ENCODE results near the gene KCTD1. TPM values are rescaled to one million over a fixed set of nuclear protein-coding genes. Genes with fewer than 3 reads are reported as not detected.

KCTD1 gene
- polyA plus RNA-seq, 1 donor from 2014 or later = 0.55 TPM

GRCh38 chr18:26516964-26517363, 31.4 kb downstream of the KCTD1 start:
- H3K27me3 Mint-ChIP-seq = no peaks in the 10 kb centered on the region
- H3K9me3 Mint-ChIP-seq = peaks cover 0 to 2% (median 0%) of the 10 kb centered on the region in 3 donors

GRCh38 chr18:26515643-26516487, 32.5 kb downstream of the KCTD1 start:
- H3K4me3 Mint-ChIP-seq = no peak overlapping the region
- H3K4me1 Mint-ChIP-seq = peaks cover 0 to 9% (median 0%) of the 10 kb centered on the region in 3 donors
- H3K9me3 Mint-ChIP-seq = peaks cover 0 to 2% (median 0%) of the 10 kb centered on the region in 3 donors
- H3K36me3 Mint-ChIP-seq = peaks cover 4% of the 10 kb centered on the region
- peak overlapping the region in 1 of 3 donors; percentile 27 for H3K27ac Mint-ChIP-seq
- H3K27me3 Mint-ChIP-seq = no peaks in the 10 kb centered on the region

More at GRCh38 chr18:26516964-26517363, 31.4 kb downstream of the KCTD1 start:
- Mint-ChIP-seq H3K4me1 (peaks cover 0 to 9% (median 0%) of the 10 kb centered on the region in 3 donors), H3K27ac (no peak overlapping the region), H3K4me3 (no peak overlapping the region), H3K36me3 (peaks cover 2% of the 10 kb centered on the region)

GRCh38 chr18:26511339-26512071, 36.8 kb downstream of the KCTD1 start:
- Mint-ChIP-seq H3K4me1 (peaks cover 0 to 3% (median 2%) of the 10 kb centered on the region in 3 donors), H3K36me3 (peaks cover 4% of the 10 kb centered on the region), H3K27me3 (no peaks in the 10 kb centered on the region), H3K9me3 (no peaks in the 10 kb centered on the region), H3K4me3 (no peak overlapping the region), H3K27ac (no peak overlapping the region)

- Mint-ChIP-seq H3K9me3 (no peaks in the 10 kb centered on the region), H3K4me1 (peaks cover 0 to 3% (median 2%) of the 10 kb centered on the region in 3 donors), H3K27me3 (no peaks in the 10 kb centered on the region), H3K27ac (no peak overlapping the region), H3K4me3 (no peak overlapping the region), H3K36me3 (peaks cover 1% of the 10 kb centered on the region)
Measured at GRCh38 chr18:26510337-26510736, 38.0 kb downstream of the KCTD1 start.

- Mint-ChIP-seq H3K27me3 (no peaks in the 10 kb centered on the region), H3K27ac (no peak overlapping the region), H3K9me3 (no peaks in the 10 kb centered on the region), H3K36me3 (peaks cover 2% of the 10 kb centered on the region), H3K4me1 (peaks cover 0 to 3% (median 0%) of the 10 kb centered on the region in 3 donors), H3K4me3 (no peak overlapping the region)
Measured at GRCh38 chr18:26506012-26506411, 42.3 kb downstream of the KCTD1 start.

GRCh38 chr18:26504831-26505230, 43.5 kb downstream of the KCTD1 start:
- no peaks in the 10 kb centered on the region for H3K9me3 Mint-ChIP-seq
- H3K27ac Mint-ChIP-seq = no peak overlapping the region
- no peaks in the 10 kb centered on the region for H3K27me3 Mint-ChIP-seq
- H3K4me1 Mint-ChIP-seq = peaks cover 0 to under 1% (median 0%) of the 10 kb centered on the region in 3 donors
- H3K4me3 Mint-ChIP-seq = no peak overlapping the region
- peaks cover 4% of the 10 kb centered on the region for H3K36me3 Mint-ChIP-seq

- Mint-ChIP-seq H3K36me3 (peaks cover 4% of the 10 kb centered on the region), H3K4me3 (no peak overlapping the region), H3K27ac (no peak overlapping the region)
Measured at GRCh38 chr18:26503382-26503781, 45.0 kb downstream of the KCTD1 start.

GRCh38 chr18:26502823-26503222, 45.5 kb downstream of the KCTD1 start:
- no peaks in the 10 kb centered on the region for H3K27me3 Mint-ChIP-seq
- no peak overlapping the region for H3K4me3 Mint-ChIP-seq
- H3K4me1 Mint-ChIP-seq = no peaks in the 10 kb centered on the region

More at GRCh38 chr18:26503382-26503781, 45.0 kb downstream of the KCTD1 start:
- Mint-ChIP-seq H3K4me1 (no peaks in the 10 kb centered on the region), H3K9me3 (no peaks in the 10 kb centered on the region), H3K27me3 (no peaks in the 10 kb centered on the region)

GRCh38 chr18:26497866-26498265, 50.5 kb downstream of the KCTD1 start:
- H3K36me3 Mint-ChIP-seq = peaks cover 7% of the 10 kb centered on the region
- no peak overlapping the region for H3K27ac Mint-ChIP-seq
- H3K4me1 Mint-ChIP-seq = no peaks in the 10 kb centered on the region
- no peak overlapping the region for H3K4me3 Mint-ChIP-seq
- H3K9me3 Mint-ChIP-seq = no peaks in the 10 kb centered on the region
- no peaks in the 10 kb centered on the region for H3K27me3 Mint-ChIP-seq

More at GRCh38 chr18:26502823-26503222, 45.5 kb downstream of the KCTD1 start:
- Mint-ChIP-seq H3K36me3 (peaks cover 4% of the 10 kb centered on the region), H3K9me3 (no peaks in the 10 kb centered on the region), H3K27ac (no peak overlapping the region)

GRCh38 chr18:26496528-26496927, 51.8 kb downstream of the KCTD1 start:
- H3K27me3 Mint-ChIP-seq = no peaks in the 10 kb centered on the region
- H3K9me3 Mint-ChIP-seq = peaks cover 0 to 2% (median 0%) of the 10 kb centered on the region in 3 donors
- no peaks in the 10 kb centered on the region for H3K4me1 Mint-ChIP-seq
- H3K4me3 Mint-ChIP-seq = no peak overlapping the region
- peaks cover 5% of the 10 kb centered on the region for H3K36me3 Mint-ChIP-seq
- H3K27ac Mint-ChIP-seq = no peak overlapping the region

GRCh38 chr18:26495287-26495686, 53.1 kb downstream of the KCTD1 start:
- H3K27me3 Mint-ChIP-seq = no peaks in the 10 kb centered on the region
- peaks cover 9% of the 10 kb centered on the region for H3K36me3 Mint-ChIP-seq
- no peak overlapping the region for H3K27ac Mint-ChIP-seq
- no peaks in the 10 kb centered on the region for H3K4me1 Mint-ChIP-seq
- no peak overlapping the region for H3K4me3 Mint-ChIP-seq
- H3K9me3 Mint-ChIP-seq = peaks cover 0 to 2% (median 0%) of the 10 kb centered on the region in 3 donors

- Mint-ChIP-seq H3K36me3 (peaks cover 7% of the 10 kb centered on the region), H3K27me3 (no peaks in the 10 kb centered on the region), H3K27ac (no peak overlapping the region), H3K9me3 (peaks cover 0 to 2% (median 0%) of the 10 kb centered on the region in 3 donors), H3K4me1 (no peaks in the 10 kb centered on the region), H3K4me3 (no peak overlapping the region)
Measured at GRCh38 chr18:26493021-26493420, 55.3 kb downstream of the KCTD1 start.

- no peak overlapping the region for H3K27ac Mint-ChIP-seq
- no peak overlapping the region for H3K4me3 Mint-ChIP-seq
- peaks cover 0 to 2% (median 0%) of the 10 kb centered on the region in 3 donors for H3K9me3 Mint-ChIP-seq
- no peaks in the 10 kb centered on the region for H3K27me3 Mint-ChIP-seq
- H3K36me3 Mint-ChIP-seq = peaks cover 7% of the 10 kb centered on the region
- no peaks in the 10 kb centered on the region for H3K4me1 Mint-ChIP-seq
Measured at GRCh38 chr18:26491194-26491816, 57.0 kb downstream of the KCTD1 start.

GRCh38 chr18:26489881-26490280, 58.5 kb downstream of the KCTD1 start:
- Mint-ChIP-seq H3K4me3 (no peak overlapping the region), H3K4me1 (no peaks in the 10 kb centered on the region), H3K9me3 (peaks cover 0 to 2% (median 0%) of the 10 kb centered on the region in 3 donors), H3K36me3 (peaks cover 4% of the 10 kb centered on the region), H3K27me3 (no peaks in the 10 kb centered on the region), H3K27ac (no peak overlapping the region)

- Mint-ChIP-seq H3K4me1 (no peaks in the 10 kb centered on the region), H3K9me3 (peaks cover 0 to 2% (median 0%) of the 10 kb centered on the region in 3 donors)
Measured at GRCh38 chr18:26489191-26489590, 59.2 kb downstream of the KCTD1 start.

More at GRCh38 chr18:26489191-26489590, 59.2 kb downstream of the KCTD1 start:
- no peaks in the 10 kb centered on the region for H3K27me3 Mint-ChIP-seq
- H3K4me3 Mint-ChIP-seq = no peak overlapping the region
- no peak overlapping the region for H3K27ac Mint-ChIP-seq
- H3K36me3 Mint-ChIP-seq = peaks cover 4% of the 10 kb centered on the region
